ENCODE measurements around the gene ACTR1B. TPM values are rescaled to one million over a fixed set of nuclear protein-coding genes. Genes with fewer than 3 reads are reported as not detected.

Gene ACTR1B
- total and polyA plus RNA-seq, 8 donors: 46.8 to 90.0 (median 50.2) TPM

DNA sequence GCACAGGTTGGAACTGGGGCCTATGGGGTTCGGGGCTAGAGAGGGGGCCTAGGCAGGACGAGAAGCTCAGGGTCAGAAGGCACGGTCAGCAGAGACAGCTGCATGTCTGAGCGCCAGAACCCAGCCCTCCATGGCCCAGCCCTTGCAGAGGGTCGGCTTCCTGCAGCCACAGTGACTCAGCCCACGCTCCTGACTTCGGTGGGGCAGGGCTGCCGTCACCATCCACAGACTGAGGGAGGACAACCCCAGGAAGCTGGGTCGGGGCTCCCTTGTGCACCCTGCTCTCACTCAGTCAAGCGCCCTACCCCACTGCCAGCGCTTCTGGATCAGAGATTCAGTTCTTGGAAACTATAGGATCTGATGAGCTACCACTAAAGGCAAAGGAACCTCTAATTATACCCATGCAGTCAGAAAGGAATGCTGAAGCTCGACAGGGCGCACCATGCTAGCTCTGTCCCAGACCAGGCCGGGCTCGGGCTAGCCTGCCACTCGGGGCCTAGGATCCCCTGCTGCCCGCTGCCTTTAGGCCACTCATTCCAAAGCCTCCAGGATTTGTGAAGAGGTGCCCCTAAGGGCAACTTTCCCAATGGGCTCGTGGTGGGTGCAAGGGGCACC is 3.0 kb downstream of the ACTR1B start:
- Histone ChIP-seq H3K9me3 (no peaks in the 10 kb centered on the region), H3K27ac (no peak overlapping the region), H3K4me3 (no peak overlapping the region), H3K36me3 (peaks cover 0 to 31% (median 23%) of the 10 kb centered on the region in 3 donors), H3K27me3 (no peaks in the 10 kb centered on the region), H3K4me1 (peaks cover 5 to 15% (median 13%) of the 10 kb centered on the region in 3 donors)
- ATAC-seq: no peak
- peak in 3 of 6 donors; percentile 12 to 72 (median 20) for DNase-seq
- TF ChIP-seq, protein P1, sequence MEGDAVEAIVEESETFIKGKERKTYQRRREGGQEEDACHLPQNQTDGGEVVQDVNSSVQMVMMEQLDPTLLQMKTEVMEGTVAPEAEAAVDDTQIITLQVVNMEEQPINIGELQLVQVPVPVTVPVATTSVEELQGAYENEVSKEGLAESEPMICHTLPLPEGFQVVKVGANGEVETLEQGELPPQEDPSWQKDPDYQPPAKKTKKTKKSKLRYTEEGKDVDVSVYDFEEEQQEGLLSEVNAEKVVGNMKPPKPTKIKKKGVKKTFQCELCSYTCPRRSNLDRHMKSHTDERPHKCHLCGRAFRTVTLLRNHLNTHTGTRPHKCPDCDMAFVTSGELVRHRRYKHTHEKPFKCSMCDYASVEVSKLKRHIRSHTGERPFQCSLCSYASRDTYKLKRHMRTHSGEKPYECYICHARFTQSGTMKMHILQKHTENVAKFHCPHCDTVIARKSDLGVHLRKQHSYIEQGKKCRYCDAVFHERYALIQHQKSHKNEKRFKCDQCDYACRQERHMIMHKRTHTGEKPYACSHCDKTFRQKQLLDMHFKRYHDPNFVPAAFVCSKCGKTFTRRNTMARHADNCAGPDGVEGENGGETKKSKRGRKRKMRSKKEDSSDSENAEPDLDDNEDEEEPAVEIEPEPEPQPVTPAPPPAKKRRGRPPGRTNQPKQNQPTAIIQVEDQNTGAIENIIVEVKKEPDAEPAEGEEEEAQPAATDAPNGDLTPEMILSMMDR (IDR thresholded peaks at IDR 0.05): no peak
- intact Hi-C loops (cut with DNase I): no loop called here
- WGBS, 2 donors: 89 to 91% methylated on average over 18 of the region's 18 CpGs
- FAIRE-seq: no peak

DNA sequence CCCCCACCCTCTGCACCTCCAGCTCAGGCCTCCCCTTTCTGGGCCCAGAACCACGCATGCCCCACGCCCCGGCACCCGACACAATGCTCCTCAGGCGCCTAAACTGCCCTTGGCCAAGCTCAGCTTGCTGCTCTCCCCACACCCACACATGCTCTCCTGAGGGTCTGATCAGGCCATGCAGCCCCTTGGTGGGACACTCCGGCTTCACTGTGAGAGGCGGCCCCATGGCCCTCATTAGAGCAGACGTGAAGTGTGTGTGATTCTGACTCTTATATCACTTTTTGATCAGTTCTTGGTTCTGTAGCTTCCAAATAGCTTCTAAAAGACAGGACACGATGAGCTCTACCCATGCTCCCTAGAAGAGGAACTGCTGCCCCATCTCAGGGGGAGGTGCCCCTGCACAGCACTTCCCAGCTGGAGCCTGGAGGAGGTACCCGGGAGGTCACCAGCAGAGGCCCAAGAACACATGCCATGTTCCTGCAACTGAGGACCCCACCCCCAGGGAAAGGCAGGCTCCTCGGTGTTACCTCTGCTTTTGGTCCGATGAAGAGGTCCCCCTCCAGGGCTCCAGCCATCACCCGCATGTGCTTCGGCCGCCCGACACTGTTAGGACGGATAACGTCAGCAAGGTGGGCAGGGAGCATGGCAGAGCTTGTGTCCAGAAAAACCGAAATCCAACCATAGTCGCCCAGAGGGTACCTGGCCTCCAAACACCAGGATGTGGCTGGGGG is 3.6 kb downstream of the ACTR1B start:
- no peak for FAIRE-seq
- Histone ChIP-seq H3K27ac (no peak overlapping the region), H3K27me3 (no peaks in the 10 kb centered on the region), H3K4me3 (no peak overlapping the region), H3K4me1 (peaks cover 5 to 15% (median 12%) of the 10 kb centered on the region in 3 donors), H3K36me3 (peaks cover 0 to 31% (median 23%) of the 10 kb centered on the region in 3 donors), H3K9me3 (no peaks in the 10 kb centered on the region)
- intact Hi-C loops (cut with DNase I): no loop called here
- DNase-seq: peak in 1 of 6 donors; percentile 58
- TF ChIP-seq, protein P1 (IDR thresholded peaks at IDR 0.05): no peak
- ATAC-seq: no peak
- 94 to 95% methylated on average over 20 of the region's 20 CpGs for WGBS, 2 donors

DNA sequence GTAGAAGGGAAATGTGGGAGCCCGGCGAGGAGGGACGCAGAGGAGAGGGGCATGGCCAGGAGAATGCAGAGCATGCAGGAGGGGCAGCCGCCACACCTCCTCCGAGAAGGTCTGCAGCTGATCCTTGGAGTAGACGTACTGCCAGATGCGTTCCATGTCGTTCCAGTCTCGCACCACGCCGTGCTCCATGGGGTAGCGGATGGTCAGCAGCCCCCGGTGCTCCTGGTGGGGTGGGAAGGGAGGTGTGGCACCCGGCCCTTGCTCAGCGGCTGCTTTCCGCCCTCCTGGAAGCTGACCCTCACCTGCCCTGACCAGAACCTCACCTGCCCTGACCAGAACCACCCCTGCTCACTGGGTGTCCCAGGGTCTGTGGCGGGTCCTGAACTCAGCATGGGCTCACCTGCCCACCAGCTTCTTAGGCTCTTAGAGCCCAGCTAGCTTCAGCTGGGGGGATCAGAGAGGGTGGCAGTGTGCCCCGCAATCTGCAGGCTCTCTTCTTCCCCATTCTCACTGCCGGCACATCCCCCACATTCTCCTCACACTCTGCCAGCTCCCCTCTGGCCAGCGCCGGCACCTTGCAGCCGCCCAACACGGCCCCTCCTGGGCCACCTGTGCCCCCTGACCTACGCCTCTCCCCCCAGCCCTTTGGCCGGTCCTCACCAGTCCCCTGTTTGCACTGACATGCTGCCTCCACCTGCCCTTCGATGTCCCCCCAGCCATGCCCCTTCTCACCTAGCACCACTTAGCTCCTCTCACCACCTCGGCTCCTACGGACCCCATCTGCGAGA is 4.4 kb downstream of the ACTR1B start:
- FAIRE-seq: no peak
- Histone ChIP-seq H3K27ac (no peak overlapping the region), H3K4me3 (no peak overlapping the region), H3K4me1 (peaks cover 0 to 15% (median 6%) of the 10 kb centered on the region in 3 donors), H3K27me3 (no peaks in the 10 kb centered on the region), H3K9me3 (no peaks in the 10 kb centered on the region), H3K36me3 (peaks cover 0 to 31% (median 23%) of the 10 kb centered on the region in 3 donors)
- DNase-seq: peak in 3 of 6 donors; percentile 10 to 61 (median 25)
- 89 to 92% methylated on average over 22 to 29 of the region's 29 CpGs for whole genome bisulfite sequencing, 2 donors
- ATAC-seq: no peak
- intact Hi-C loops (cut with DNase I): no loop called here
- TF ChIP-seq, protein P1 (IDR thresholded peaks at IDR 0.05): no peak

DNA sequence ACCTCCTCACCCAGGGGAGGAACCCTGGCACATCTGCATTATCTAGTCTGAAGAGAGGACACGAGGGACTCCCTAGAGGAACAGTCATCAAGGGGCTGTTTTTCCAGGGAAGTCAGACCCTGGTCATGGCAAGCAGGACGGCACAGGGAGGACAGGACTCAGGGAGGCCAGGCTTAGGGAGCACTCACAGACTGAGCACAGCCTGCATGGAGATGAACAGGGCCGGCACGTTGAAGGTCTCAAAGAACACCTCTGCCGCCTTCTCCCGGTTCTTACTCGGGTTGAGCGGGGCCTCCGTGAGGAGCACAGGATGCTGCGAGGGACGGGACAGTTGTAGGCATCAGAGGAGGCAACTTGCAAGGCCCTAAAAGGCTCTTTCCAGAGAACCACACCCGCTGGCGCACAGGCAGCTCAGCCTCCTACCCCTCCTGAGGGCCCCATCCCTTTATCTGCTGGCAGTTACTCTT is 5.1 kb downstream of the ACTR1B start:
- H3K27me3 ChIP-seq: no peaks in the 10 kb centered on the region
- DNase-seq (peak in 1 of 6 donors; percentile 47), FAIRE-seq (no peak), ATAC-seq (no peak)
- no peak overlapping the region for H3K27ac ChIP-seq
- no peak overlapping the region for H3K4me3 ChIP-seq
- peaks cover 0 to 15% (median 6%) of the 10 kb centered on the region in 3 donors for H3K4me1 ChIP-seq
- intact Hi-C loops (cut with DNase I): no loop called here
- no peaks in the 10 kb centered on the region for H3K9me3 ChIP-seq
- 93 to 94% methylated on average over 13 of the region's 13 CpGs for WGBS, 2 donors
- TF ChIP-seq, protein P1 (IDR thresholded peaks at IDR 0.05): no peak
- peaks cover 0 to 31% (median 23%) of the 10 kb centered on the region in 3 donors for H3K36me3 ChIP-seq
